ENCODE results near the gene CDKN1C. TPM values are rescaled to one million over a fixed set of nuclear protein-coding genes. Genes with fewer than 3 reads are reported as not detected.

CDKN1C gene
- total and polyA plus RNA-seq, 4 donors: 37.3 to 107 (median 58.6) TPM

- 83% methylated on average over 22 of the region's 22 CpGs for WGBS (ENCODE audit: insufficient coverage)
- DNase-seq (ENCODE audit: low read depth in 4 of 6, low spot score in 6 of 6): no peak
- H3K36me3 ChIP-seq (ENCODE audit: control insufficient read depth, insufficient read depth, low read length): no peaks in the 10 kb centered on the region
- H3K27ac ChIP-seq (ENCODE audit: low read depth, low read length): no peak overlapping the region
- H3K4me3 ChIP-seq (ENCODE audit: low read depth, low read length): no peak overlapping the region
- no peaks in the 10 kb centered on the region for H3K9me3 ChIP-seq (ENCODE audit: control insufficient read depth, insufficient read depth, low read length)
- H3K4me1 ChIP-seq (ENCODE audit: control insufficient read depth, insufficient read depth, low read length): peaks cover 7% of the 10 kb centered on the region
- peaks cover 18% of the 10 kb centered on the region for H3K27me3 ChIP-seq (ENCODE audit: control insufficient read depth, insufficient read depth, low read length)
These were observed 38.1 kb upstream of the CDKN1C start for GRCh38 chr11:2923446-2924375.

GRCh38 chr11:2922655-2923054 lies 37.1 kb upstream of the CDKN1C start:
- Histone ChIP-seq H3K4me1 (ENCODE audit: control insufficient read depth, insufficient read depth, low read length) (no peaks in the 10 kb centered on the region), H3K9me3 (ENCODE audit: control insufficient read depth, insufficient read depth, low read length) (no peaks in the 10 kb centered on the region), H3K27me3 (ENCODE audit: control insufficient read depth, insufficient read depth, low read length) (peaks cover 7% of the 10 kb centered on the region), H3K4me3 (ENCODE audit: low read depth, low read length) (no peak overlapping the region), H3K36me3 (ENCODE audit: control insufficient read depth, insufficient read depth, low read length) (no peaks in the 10 kb centered on the region), H3K27ac (ENCODE audit: low read depth, low read length) (no peak overlapping the region)
- DNase-seq (ENCODE audit: low read depth in 4 of 6, low spot score in 6 of 6): no peak
- 73% methylated on average over 1 of the region's 3 CpGs for WGBS (ENCODE audit: insufficient coverage)

GRCh38 chr11:2921742-2922493 lies 36.3 kb upstream of the CDKN1C start:
- WGBS (ENCODE audit: insufficient coverage): 89% methylated on average over 27 of the region's 29 CpGs
- H3K27ac ChIP-seq (ENCODE audit: low read depth, low read length): no peak overlapping the region
- no peak for DNase-seq (ENCODE audit: low read depth in 4 of 6, low spot score in 6 of 6)
- H3K36me3 ChIP-seq (ENCODE audit: control insufficient read depth, insufficient read depth, low read length): no peaks in the 10 kb centered on the region
- H3K4me3 ChIP-seq (ENCODE audit: low read depth, low read length): no peak overlapping the region
- H3K27me3 ChIP-seq (ENCODE audit: control insufficient read depth, insufficient read depth, low read length): no peaks in the 10 kb centered on the region
- no peaks in the 10 kb centered on the region for H3K4me1 ChIP-seq (ENCODE audit: control insufficient read depth, insufficient read depth, low read length)
- H3K9me3 ChIP-seq (ENCODE audit: control insufficient read depth, insufficient read depth, low read length): no peaks in the 10 kb centered on the region

- Histone ChIP-seq H3K4me1 (ENCODE audit: control insufficient read depth, insufficient read depth, low read length) (no peaks in the 10 kb centered on the region), H3K4me3 (ENCODE audit: low read depth, low read length) (no peak overlapping the region), H3K27me3 (ENCODE audit: control insufficient read depth, insufficient read depth, low read length) (no peaks in the 10 kb centered on the region), H3K36me3 (ENCODE audit: control insufficient read depth, insufficient read depth, low read length) (no peaks in the 10 kb centered on the region), H3K9me3 (ENCODE audit: control insufficient read depth, insufficient read depth, low read length) (no peaks in the 10 kb centered on the region), H3K27ac (ENCODE audit: low read depth, low read length) (no peak overlapping the region)
- DNase-seq (ENCODE audit: low read depth in 4 of 6, low spot score in 6 of 6): no peak
- WGBS (ENCODE audit: insufficient coverage): 90% methylated on average over 5 of the region's 16 CpGs
These were observed 35.7 kb upstream of the CDKN1C start for GRCh38 chr11:2921261-2921660.

- WGBS (ENCODE audit: insufficient coverage): 90% methylated on average over 11 of the region's 12 CpGs
- Histone ChIP-seq H3K36me3 (ENCODE audit: control insufficient read depth, insufficient read depth, low read length) (no peaks in the 10 kb centered on the region), H3K27me3 (ENCODE audit: control insufficient read depth, insufficient read depth, low read length) (no peaks in the 10 kb centered on the region), H3K27ac (ENCODE audit: low read depth, low read length) (no peak overlapping the region), H3K4me1 (ENCODE audit: control insufficient read depth, insufficient read depth, low read length) (no peaks in the 10 kb centered on the region), H3K4me3 (ENCODE audit: low read depth, low read length) (no peak overlapping the region), H3K9me3 (ENCODE audit: control insufficient read depth, insufficient read depth, low read length) (no peaks in the 10 kb centered on the region)
- DNase-seq (ENCODE audit: low read depth in 4 of 6, low spot score in 6 of 6): no peak
These were observed 34.8 kb upstream of the CDKN1C start for GRCh38 chr11:2920343-2920742.

- Histone ChIP-seq H3K36me3 (ENCODE audit: control insufficient read depth, insufficient read depth, low read length) (no peaks in the 10 kb centered on the region), H3K9me3 (ENCODE audit: control insufficient read depth, insufficient read depth, low read length) (no peaks in the 10 kb centered on the region), H3K27me3 (ENCODE audit: control insufficient read depth, insufficient read depth, low read length) (no peaks in the 10 kb centered on the region), H3K27ac (ENCODE audit: low read depth, low read length) (no peak overlapping the region), H3K4me3 (ENCODE audit: low read depth, low read length) (no peak overlapping the region), H3K4me1 (ENCODE audit: control insufficient read depth, insufficient read depth, low read length) (no peaks in the 10 kb centered on the region)
- no peak for DNase-seq (ENCODE audit: low read depth in 4 of 6, low spot score in 6 of 6)
- 84% methylated on average over 9 of the region's 13 CpGs for WGBS (ENCODE audit: insufficient coverage)
These were observed 34.3 kb upstream of the CDKN1C start for GRCh38 chr11:2919837-2920236.

GRCh38 chr11:2919188-2919587 lies 33.6 kb upstream of the CDKN1C start:
- DNase-seq (ENCODE audit: low read depth in 4 of 6, low spot score in 6 of 6): no peak
- Histone ChIP-seq H3K36me3 (ENCODE audit: control insufficient read depth, insufficient read depth, low read length) (no peaks in the 10 kb centered on the region), H3K27me3 (ENCODE audit: control insufficient read depth, insufficient read depth, low read length) (no peaks in the 10 kb centered on the region), H3K9me3 (ENCODE audit: control insufficient read depth, insufficient read depth, low read length) (no peaks in the 10 kb centered on the region), H3K4me3 (ENCODE audit: low read depth, low read length) (no peak overlapping the region), H3K27ac (ENCODE audit: low read depth, low read length) (no peak overlapping the region), H3K4me1 (ENCODE audit: control insufficient read depth, insufficient read depth, low read length) (no peaks in the 10 kb centered on the region)
- 94% methylated on average over 9 of the region's 9 CpGs for WGBS (ENCODE audit: insufficient coverage)

GRCh38 chr11:2917842-2918490 lies 32.4 kb upstream of the CDKN1C start:
- no peaks in the 10 kb centered on the region for H3K36me3 ChIP-seq (ENCODE audit: control insufficient read depth, insufficient read depth, low read length)
- 80% methylated on average over 23 of the region's 25 CpGs for WGBS (ENCODE audit: insufficient coverage)
- DNase-seq (ENCODE audit: low read depth in 4 of 6, low spot score in 6 of 6): no peak
- no peaks in the 10 kb centered on the region for H3K9me3 ChIP-seq (ENCODE audit: control insufficient read depth, insufficient read depth, low read length)
- no peaks in the 10 kb centered on the region for H3K4me1 ChIP-seq (ENCODE audit: control insufficient read depth, insufficient read depth, low read length)
- H3K4me3 ChIP-seq (ENCODE audit: low read depth, low read length): no peak overlapping the region
- H3K27ac ChIP-seq (ENCODE audit: low read depth, low read length): no peak overlapping the region
- H3K27me3 ChIP-seq (ENCODE audit: control insufficient read depth, insufficient read depth, low read length): no peaks in the 10 kb centered on the region

- DNase-seq (ENCODE audit: low read depth in 4 of 6, low spot score in 6 of 6): no peak
These were observed 31.5 kb upstream of the CDKN1C start for GRCh38 chr11:2916892-2917645.

More at GRCh38 chr11:2916892-2917645, 31.5 kb upstream of the CDKN1C start:
- H3K27me3 ChIP-seq (ENCODE audit: control insufficient read depth, insufficient read depth, low read length): no peaks in the 10 kb centered on the region
- 83% methylated on average over 16 of the region's 16 CpGs for WGBS (ENCODE audit: insufficient coverage)
- H3K4me1 ChIP-seq (ENCODE audit: control insufficient read depth, insufficient read depth, low read length): no peaks in the 10 kb centered on the region
- no peak overlapping the region for H3K4me3 ChIP-seq (ENCODE audit: low read depth, low read length)
- no peaks in the 10 kb centered on the region for H3K9me3 ChIP-seq (ENCODE audit: control insufficient read depth, insufficient read depth, low read length)
- no peaks in the 10 kb centered on the region for H3K36me3 ChIP-seq (ENCODE audit: control insufficient read depth, insufficient read depth, low read length)
- H3K27ac ChIP-seq (ENCODE audit: low read depth, low read length): no peak overlapping the region

Measured in spinal cord (tissue), 10 donors.